PC-9 (cell line): Measurements from ENCODE around the gene TBXT. TPM values are rescaled to one million over a fixed set of nuclear protein-coding genes. Genes with fewer than 3 reads are reported as not detected.
A peak's percentile ranks its signal among the peaks of the same experiment; 100 is the strongest.

Experiments
- BruUV-seq: library from RNA; stranded (reverse); fragments of 400-500 nt; replicated peaks from 2 replicates; lab custom pipeline; 2021; lab: Mats Ljungman, UMichigan
- CTCF ChIA-PET: fragments of 300-600 bp; sonication (Branson Sonifier 250); formaldehyde crosslinking; loops from one replicate; lab custom pipeline; 2022; ENCODE audit warnings: antibody characterized with exemption; lab: Charles Lee
- POLR2A ChIA-PET: fragments of 300-600 bp; sonication (Branson Sonifier 250); formaldehyde crosslinking; loops from one replicate; lab custom pipeline; 2022; ENCODE audit warnings: antibody characterized with exemption; ENCODE audit not compliant: unreplicated experiment; lab: Charles Lee
- DNase-seq, 2 experiments: peaks; one replicate each; pipeline versions ENCODE4 v3.0.0 to v3.0.0-alpha.2; 2015 to 2022; ENCODE audit warnings: mixed read lengths in 1 of 2
- H2AFZ ChIP-seq: fragments of 200-600 bp; sonication (generic); 2 replicates; pipeline ENCODE4 v1.8.1; 2017; ENCODE audit warnings: antibody characterized with exemption
- H3F3A ChIP-seq: fragments of 200-600 bp; sonication (generic); 2 replicates; pipeline ENCODE4 v1.8.1; 2017; ENCODE audit warnings: antibody characterized with exemption, mild to moderate bottlenecking, low read depth; ENCODE audit not compliant: insufficient read depth
- H3K27ac ChIP-seq: fragments of 200-600 bp; sonication (generic); 2 replicates; pipeline ENCODE4 v1.6.1; 2016; ENCODE audit warnings: mixed run types
- H3K27me3 ChIP-seq: fragments of 200-600 bp; sonication (generic); 2 replicates; pipeline ENCODE4 v1.6.1; 2016; ENCODE audit warnings: low read depth, mixed run types; ENCODE audit not compliant: insufficient read depth
- H3K36me3 ChIP-seq: fragments of 200-600 bp; sonication (generic); 2 replicates; pipeline ENCODE4 v1.6.1; 2016; ENCODE audit warnings: low read depth, mixed run types
- H3K4me1 ChIP-seq: fragments of 200-600 bp; sonication (generic); replicated peaks from 2 replicates; pipeline ENCODE4 v1.6.1; 2016; ENCODE audit warnings: mixed run types; ENCODE audit not compliant: insufficient read depth
- H3K4me2 ChIP-seq: fragments of 200-600 bp; sonication (generic); 2 replicates; pipeline ENCODE4 v1.6.1; 2017; ENCODE audit warnings: mixed run types
- H3K4me3 ChIP-seq: fragments of 200-600 bp; sonication (generic); 2 replicates; pipeline ENCODE4 v1.6.1; 2016; ENCODE audit warnings: mixed run types
- H3K79me2 ChIP-seq: fragments of 200-600 bp; sonication (generic); 2 replicates; pipeline ENCODE4 v1.6.1; 2017; ENCODE audit warnings: low read depth, mixed run types
- H3K9me2 ChIP-seq: fragments of 200-600 bp; sonication (generic); 2 replicates; pipeline ENCODE4 v1.8.1; 2017; ENCODE audit warnings: mild to moderate bottlenecking; ENCODE audit not compliant: insufficient read depth
- H3K9me3 ChIP-seq: fragments of 200-600 bp; sonication (generic); 2 replicates; pipeline ENCODE4 v1.8.1; 2016; ENCODE audit warnings: low read depth; ENCODE audit not compliant: insufficient read depth
- H4K20me1 ChIP-seq: fragments of 200-600 bp; sonication (generic); 2 replicates; pipeline ENCODE4 v1.8.1; 2017; ENCODE audit not compliant: insufficient read depth
- EZH2 ChIP-seq: fragments of 200-600 bp; sonication (generic); IDR thresholded peaks from 2 replicates; pipeline ENCODE4 v1.8.0; 2017; ENCODE audit warnings: antibody characterized with exemption, low read depth
- intact Hi-C: fragments of 100-400 bp; cut with micrococcal nuclease; formaldehyde crosslinking; loops from one replicate; pipeline ENCODE4 v1.10.0; 2022; ENCODE audit not compliant: unreplicated experiment
- total RNA-seq: library from RNA; stranded (reverse); gene quantifications from 2 replicates; pipeline ENCODE4 v1.2.3, GENCODE V29; 2021
- TF ChIP-seq, protein P1 (sequence below): fragments of 200-600 bp; sonication (generic); conservative IDR thresholded peaks from 2 replicates; pipeline ENCODE4 v1.6.1; 2017; ENCODE audit warnings: mixed run types, antibody characterized with exemption, mild to moderate bottlenecking, moderate library complexity

Gene TBXT
- total RNA-seq, 1 experiment from 2014 or later, result not detected

GRCh38 chr6:166112580-166112979 is 55.1 kb downstream of the TBXT start:
- H3K27me3 ChIP-seq, result peaks cover 14% of the 10 kb centered on the region; the same call in 1 of the 2 replicates
- no peak overlapping the region for H3K4me3 ChIP-seq
- intact Hi-C loops, result no loop called here
- no TSS peak for BruUV-seq
- TF ChIP-seq EZH2, result no peak
- TF ChIP-seq, protein P1, sequence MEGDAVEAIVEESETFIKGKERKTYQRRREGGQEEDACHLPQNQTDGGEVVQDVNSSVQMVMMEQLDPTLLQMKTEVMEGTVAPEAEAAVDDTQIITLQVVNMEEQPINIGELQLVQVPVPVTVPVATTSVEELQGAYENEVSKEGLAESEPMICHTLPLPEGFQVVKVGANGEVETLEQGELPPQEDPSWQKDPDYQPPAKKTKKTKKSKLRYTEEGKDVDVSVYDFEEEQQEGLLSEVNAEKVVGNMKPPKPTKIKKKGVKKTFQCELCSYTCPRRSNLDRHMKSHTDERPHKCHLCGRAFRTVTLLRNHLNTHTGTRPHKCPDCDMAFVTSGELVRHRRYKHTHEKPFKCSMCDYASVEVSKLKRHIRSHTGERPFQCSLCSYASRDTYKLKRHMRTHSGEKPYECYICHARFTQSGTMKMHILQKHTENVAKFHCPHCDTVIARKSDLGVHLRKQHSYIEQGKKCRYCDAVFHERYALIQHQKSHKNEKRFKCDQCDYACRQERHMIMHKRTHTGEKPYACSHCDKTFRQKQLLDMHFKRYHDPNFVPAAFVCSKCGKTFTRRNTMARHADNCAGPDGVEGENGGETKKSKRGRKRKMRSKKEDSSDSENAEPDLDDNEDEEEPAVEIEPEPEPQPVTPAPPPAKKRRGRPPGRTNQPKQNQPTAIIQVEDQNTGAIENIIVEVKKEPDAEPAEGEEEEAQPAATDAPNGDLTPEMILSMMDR, result no peak
- no peaks in the 10 kb centered on the region for H3K36me3 ChIP-seq
- no peak overlapping the region for H2AFZ ChIP-seq
- H3K9me3 ChIP-seq, result no peaks in the 10 kb centered on the region
- no peaks in the 10 kb centered on the region for H3K79me2 ChIP-seq
- DNase-seq, result peak; percentile 11 to 46
- H3F3A ChIP-seq, result no peaks in the 10 kb centered on the region
- H3K4me1 ChIP-seq, result no peaks in the 10 kb centered on the region
- H3K4me2 ChIP-seq, result 0 out of 2 replicates have a peak overlapping the region, but pooled peaks have one; percentile 14
- POLR2A ChIA-PET, result no interaction called here
- no peaks in the 10 kb centered on the region for H3K9me2 ChIP-seq
- H3K27ac ChIP-seq, result no peak overlapping the region
- CTCF ChIA-PET, result no interaction called here
- H4K20me1 ChIP-seq, result no peaks in the 10 kb centered on the region

- H3K4me2 ChIP-seq, result no peak overlapping the region
- H3K9me3 ChIP-seq, result no peaks in the 10 kb centered on the region
- H3K27ac ChIP-seq, result no peak overlapping the region
- no peak for TF ChIP-seq EZH2
- TF ChIP-seq, protein P1, result no peak
- H4K20me1 ChIP-seq, result no peaks in the 10 kb centered on the region
- no peaks in the 10 kb centered on the region for H3F3A ChIP-seq
- DNase-seq, result no peak
- no peak overlapping the region for H3K4me3 ChIP-seq
- POLR2A ChIA-PET, result no interaction called here
- CTCF ChIA-PET, result no interaction called here
- H3K4me1 ChIP-seq, result no peaks in the 10 kb centered on the region
- H3K36me3 ChIP-seq, result no peaks in the 10 kb centered on the region
- no peaks in the 10 kb centered on the region for H3K9me2 ChIP-seq
- no peak overlapping the region for H2AFZ ChIP-seq
- intact Hi-C loops, result no loop called here
- H3K27me3 ChIP-seq, result peaks cover 15% of the 10 kb centered on the region; the same call in 1 of the 2 replicates
- no TSS peak for BruUV-seq
- no peaks in the 10 kb centered on the region for H3K79me2 ChIP-seq
These were observed 58.0 kb downstream of the TBXT start for GRCh38 chr6:166109608-166110007.

Other genes starting within 250 kb of the TBXT start
- gene PRR18, start 140.5 kb upstream of the TBXT start, total RNA-seq, result not detected in 2 replicates
- gene SFT2D1, start 174.7 kb upstream of the TBXT start, total RNA-seq, result 31.5 and 39.9 TPM in 2 replicates
- gene MPC1, start 215.1 kb upstream of the TBXT start, total RNA-seq, result 7.4 and 13.3 TPM in 2 replicates